HepG2 (cell line): ENCODE measurements around the gene ANKS1A. TPM values are rescaled to one million over a fixed set of nuclear protein-coding genes. Genes with fewer than 3 reads are reported as not detected.

Experiments
- FOXO4 ChIP-seq: sonication (generic); formaldehyde crosslinking; conservative IDR thresholded peaks from 2 replicates; pipeline ENCODE4 v1.8.1; 2023; ENCODE audit warnings: missing genetic modification reagents
- PAF1 ChIP-seq: IDR thresholded peaks from 2 replicates; pipeline ENCODE4 v1.6.1; 2016; ENCODE audit warnings: missing genetic modification reagents, missing compliant biosample characterization
- RORA ChIP-seq: sonication (generic); formaldehyde crosslinking; IDR thresholded peaks from 2 replicates; pipeline ENCODE4 v1.5.0; 2020; ENCODE audit warnings: mild to moderate bottlenecking, missing genetic modification reagents, moderate library complexity
- SMARCE1 ChIP-seq: fragments of 450-650 bp; IDR thresholded peaks from 2 replicates; pipeline ENCODE4 v1.6.1; 2017; ENCODE audit warnings: borderline replicate concordance
- THAP8 ChIP-seq: sonication (generic); formaldehyde crosslinking; IDR thresholded peaks from 2 replicates; pipeline ENCODE4 v1.5.1; 2020; ENCODE audit warnings: missing genetic modification reagents, mild to moderate bottlenecking, borderline replicate concordance
- ZBTB40 ChIP-seq, 2 experiments: fragments of 450-650 bp in 1 of 2; sonication (generic) in 1 of 2; formaldehyde crosslinking in 1 of 2; IDR thresholded peaks; 2 replicates each; pipeline versions ENCODE4 v1.6.1 to v1.8.0; 2016 to 2022; ENCODE audit warnings: antibody characterized with exemption in 1 of 2, mild to moderate bottlenecking in 1 of 2, missing genetic modification reagents in 1 of 2
- ZHX2 ChIP-seq, 2 experiments: sonication (generic) in 1 of 2; formaldehyde crosslinking in 1 of 2; IDR thresholded peaks; 2 replicates each; pipeline versions ENCODE4 v1.6.1 to v1.9.0; 2014 to 2022; ENCODE audit warnings: antibody characterized with exemption in 1 of 2, borderline replicate concordance in 1 of 2, inconsistent platforms in 1 of 2, low read depth in 1 of 2, missing genetic modification reagents in 1 of 2
- ZNF121 ChIP-seq: sonication (generic); formaldehyde crosslinking; IDR thresholded peaks from 2 replicates; pipeline ENCODE4 v1.5.0; 2020; ENCODE audit warnings: mild to moderate bottlenecking, missing genetic modification reagents
- ZNF556 ChIP-seq: sonication (generic); formaldehyde crosslinking; IDR thresholded peaks from 2 replicates; pipeline ENCODE4 v1.4.0; 2020; ENCODE audit warnings: mild to moderate bottlenecking, missing genetic modification reagents, borderline replicate concordance
- ZNF83 ChIP-seq: sonication (generic); formaldehyde crosslinking; IDR thresholded peaks from 2 replicates; pipeline ENCODE4 v1.4.0; 2020; ENCODE audit warnings: missing genetic modification reagents, mild to moderate bottlenecking, borderline replicate concordance
- polyA plus RNA-seq, 8 experiments: library from polyadenylated mRNA; depleted of rRNA in 3 of 8; stranded (reverse) in 7 of 8; unstranded in 1 of 8; fragments of >200 nt; fragmentation: Illumina TruSeq in 4 of 8; extraction: Trizol in 4 of 8; gene quantifications; 2 replicates each; pipeline versions ENCODE4 v1.2.1 to v1.2.3, GENCODE V29; 2011 to 2016; ENCODE audit warnings: low read depth in 4 of 8, missing spikeins in 1 of 8, mixed read lengths in 1 of 8; ENCODE audit not compliant: insufficient read depth in 1 of 8
- total RNA-seq, 5 experiments: library from RNA; depleted of rRNA; stranded (reverse); fragments of >200 nt; fragmentation: Illumina TruSeq; extraction: Trizol; gene quantifications; 2 replicates each; pipeline ENCODE4 v1.2.3, GENCODE V29; 2016; ENCODE audit warnings: low read depth in 1 of 5

Gene ANKS1A
- total and polyA plus RNA-seq, 2 of the 13 experiments (the other 11 are each of a cell fraction or from before 2014, with no cell fraction given) = 7.2 to 15.1 TPM

- peak; percentile 80 for TF ChIP-seq ZHX2 (IDR thresholded peaks at IDR 0.05; ENCODE audit: low read depth)
- no peak for TF ChIP-seq ZHX2 (CRISPR knock-in tag; IDR thresholded peaks at IDR 0.05; ENCODE audit: borderline replicate concordance)
- TF ChIP-seq PAF1 (CRISPR knock-in tag) = no peak
- no peak for TF ChIP-seq SMARCE1
- TF ChIP-seq ZNF83 = no peak
- TF ChIP-seq FOXO4 (CRISPR knock-in tag) = no peak
- no peak for TF ChIP-seq ZNF121 (CRISPR knock-in tag)
- TF ChIP-seq THAP8 (CRISPR knock-in tag) = no peak; the same call in 1 of the 2 replicates
- TF ChIP-seq ZBTB40 (IDR thresholded peaks at IDR 0.05) = no peak
- TF ChIP-seq ZBTB40 (CRISPR knock-in tag; IDR thresholded peaks at IDR 0.05) = no peak; the same call in 1 of the 2 replicates
- TF ChIP-seq ZNF556 (CRISPR knock-in tag) = peak; percentile 64; the same call in 1 of the 2 replicates
- no peak for TF ChIP-seq RORA (CRISPR knock-in tag)
Observed at GRCh38 chr6:34888874-34889555, at the start of gene ANKS1A (continued).
